ENCODE measurements around the gene TSPAN18.

- TF ChIP-seq, protein P1, sequence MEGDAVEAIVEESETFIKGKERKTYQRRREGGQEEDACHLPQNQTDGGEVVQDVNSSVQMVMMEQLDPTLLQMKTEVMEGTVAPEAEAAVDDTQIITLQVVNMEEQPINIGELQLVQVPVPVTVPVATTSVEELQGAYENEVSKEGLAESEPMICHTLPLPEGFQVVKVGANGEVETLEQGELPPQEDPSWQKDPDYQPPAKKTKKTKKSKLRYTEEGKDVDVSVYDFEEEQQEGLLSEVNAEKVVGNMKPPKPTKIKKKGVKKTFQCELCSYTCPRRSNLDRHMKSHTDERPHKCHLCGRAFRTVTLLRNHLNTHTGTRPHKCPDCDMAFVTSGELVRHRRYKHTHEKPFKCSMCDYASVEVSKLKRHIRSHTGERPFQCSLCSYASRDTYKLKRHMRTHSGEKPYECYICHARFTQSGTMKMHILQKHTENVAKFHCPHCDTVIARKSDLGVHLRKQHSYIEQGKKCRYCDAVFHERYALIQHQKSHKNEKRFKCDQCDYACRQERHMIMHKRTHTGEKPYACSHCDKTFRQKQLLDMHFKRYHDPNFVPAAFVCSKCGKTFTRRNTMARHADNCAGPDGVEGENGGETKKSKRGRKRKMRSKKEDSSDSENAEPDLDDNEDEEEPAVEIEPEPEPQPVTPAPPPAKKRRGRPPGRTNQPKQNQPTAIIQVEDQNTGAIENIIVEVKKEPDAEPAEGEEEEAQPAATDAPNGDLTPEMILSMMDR (IDR thresholded peaks at IDR 0.05): no peak
- TF ChIP-seq POLR2A (IDR thresholded peaks at IDR 0.05): no peak
Measured at GRCh38 chr11:44793350-44794090, 66.8 kb downstream of the TSPAN18 start.

Data from breast epithelium (tissue), 3 donors.